Amniotic stem cell (primary cell): ENCODE results near the gene KLHL40.

ENCODE experiments used
- DNase-seq: peaks from one replicate; lab custom pipeline; 2025; lab: John Stamatoyannopoulos, UW

The KLHL40 gene

GRCh38 chr3:42690191-42690590 is 4.9 kb downstream of the KLHL40 start:
- DNase-seq, result no peak

DNA sequence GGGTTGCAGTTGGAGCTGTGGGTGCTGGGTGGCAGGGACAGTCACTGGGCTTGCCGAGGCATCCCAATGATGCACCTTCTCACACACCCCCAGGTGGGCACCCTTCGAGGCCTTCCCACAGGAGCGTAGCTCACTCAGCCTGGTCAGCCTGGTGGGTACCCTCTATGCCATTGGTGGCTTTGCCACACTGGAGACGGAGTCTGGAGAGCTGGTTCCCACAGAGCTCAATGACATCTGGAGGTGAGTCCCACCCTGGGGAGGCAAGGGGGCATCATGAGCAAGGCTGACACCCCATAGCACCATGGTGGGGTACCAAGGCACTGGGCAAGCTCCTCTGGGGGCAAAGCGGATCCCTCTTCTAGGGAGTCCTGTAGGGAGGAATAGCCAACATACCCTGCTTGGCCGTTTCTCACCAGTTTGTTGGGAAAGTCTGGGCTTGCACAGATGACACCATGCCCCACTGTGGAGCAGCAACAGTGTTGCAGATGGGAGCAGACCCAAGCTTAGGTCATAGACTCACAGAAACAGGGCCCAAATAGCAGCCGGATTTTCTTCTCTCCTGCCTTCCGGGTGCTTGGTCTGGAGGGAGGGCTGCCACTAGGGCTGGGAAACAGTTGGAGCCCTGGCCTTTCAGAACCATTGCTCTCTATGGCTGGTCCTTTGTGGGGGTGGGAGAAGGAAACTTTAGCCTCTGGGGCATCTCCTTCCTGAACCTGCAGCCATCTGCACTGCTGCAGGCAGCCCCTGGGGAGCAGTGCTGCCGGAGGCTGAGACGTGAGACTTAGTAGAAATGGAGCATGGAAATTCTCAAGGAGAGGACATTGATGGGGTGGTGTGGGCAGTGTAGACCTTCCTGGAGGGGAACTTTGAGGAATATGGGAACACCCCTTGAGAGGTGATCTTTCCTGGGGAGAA is 5.7 kb downstream of the KLHL40 start:
- DNase-seq, result no peak

DNA sequence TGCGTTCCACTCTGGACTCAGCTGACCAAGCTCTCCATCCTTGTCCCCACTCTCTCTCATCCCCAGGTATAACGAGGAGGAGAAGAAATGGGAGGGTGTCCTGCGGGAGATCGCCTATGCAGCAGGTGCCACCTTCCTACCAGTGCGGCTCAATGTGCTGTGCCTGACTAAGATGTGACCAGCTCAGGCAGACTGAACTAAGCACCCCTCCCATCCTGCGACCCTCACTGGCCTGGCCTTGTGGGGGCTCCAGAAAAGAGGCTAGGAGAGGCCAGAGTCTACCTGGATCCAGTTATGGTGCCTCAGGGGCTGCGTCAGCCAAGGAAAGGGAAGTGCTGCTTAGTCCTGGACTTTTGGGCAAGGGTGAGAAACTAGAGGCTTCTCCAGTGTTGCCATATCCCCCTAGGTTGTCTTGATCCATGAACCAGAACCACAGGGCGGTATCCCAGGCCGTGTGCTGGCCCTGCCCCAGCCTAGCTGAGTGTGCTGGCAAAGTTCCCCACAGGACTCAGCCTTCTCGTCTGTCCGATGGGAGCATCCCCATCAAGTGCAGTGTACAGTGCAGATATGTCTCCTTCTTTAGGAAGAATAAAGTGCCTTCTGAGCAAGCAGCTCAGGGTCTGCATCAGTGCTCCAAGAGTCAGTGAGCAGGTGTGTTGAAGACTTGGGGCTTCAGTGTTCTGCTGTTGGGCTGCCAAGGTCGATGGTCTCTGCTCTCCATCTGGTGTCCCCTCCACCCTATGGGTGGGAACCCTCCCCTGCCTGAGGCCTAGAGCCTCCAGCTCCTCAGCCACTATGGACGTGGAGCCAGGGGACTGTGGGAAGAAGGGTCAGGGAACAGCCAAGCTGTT is 6.7 kb downstream of the KLHL40 start:
- no peak for DNase-seq

DNA sequence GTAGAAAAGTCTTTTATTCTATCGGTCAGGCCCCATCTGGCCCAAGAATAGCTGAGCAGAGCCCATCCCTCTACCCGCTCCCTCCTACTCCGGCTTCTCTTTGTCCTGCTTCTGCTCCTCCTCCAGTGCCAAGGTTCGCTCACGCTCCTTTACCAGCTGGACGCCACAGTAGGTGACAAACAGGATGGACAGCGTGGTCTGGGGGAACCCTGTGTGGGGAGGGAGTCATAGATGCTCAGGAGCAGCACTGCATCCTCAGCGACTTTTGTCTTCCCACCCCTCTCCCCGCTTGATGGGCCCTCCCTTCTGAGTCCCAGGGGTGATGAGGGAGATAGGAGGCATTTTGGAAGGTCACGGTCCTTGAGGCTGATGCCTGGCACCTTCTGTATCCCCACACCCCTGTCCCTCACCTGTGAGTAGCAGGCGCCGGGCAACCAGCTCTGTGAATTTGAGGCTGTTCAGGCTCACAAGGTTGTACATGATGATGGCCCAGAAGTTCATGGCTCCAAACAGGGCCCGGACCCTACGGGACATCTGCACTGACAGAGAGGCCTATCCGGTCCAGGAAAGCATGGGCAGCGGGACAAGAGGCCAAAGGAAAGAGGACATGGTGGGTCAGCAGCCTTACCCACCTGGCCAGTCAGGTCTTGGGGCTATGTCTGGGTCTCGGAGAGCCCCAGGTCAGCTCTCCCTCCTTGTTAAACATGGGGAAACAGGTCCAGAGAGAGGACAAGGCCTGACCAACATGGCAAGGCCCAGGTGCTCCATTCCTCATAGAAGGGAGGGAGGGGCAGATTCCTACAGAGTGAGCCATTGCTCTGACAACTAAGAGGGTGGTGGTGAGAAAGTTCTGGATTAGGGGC is 7.6 kb downstream of the KLHL40 start:
- no peak for DNase-seq

DNA sequence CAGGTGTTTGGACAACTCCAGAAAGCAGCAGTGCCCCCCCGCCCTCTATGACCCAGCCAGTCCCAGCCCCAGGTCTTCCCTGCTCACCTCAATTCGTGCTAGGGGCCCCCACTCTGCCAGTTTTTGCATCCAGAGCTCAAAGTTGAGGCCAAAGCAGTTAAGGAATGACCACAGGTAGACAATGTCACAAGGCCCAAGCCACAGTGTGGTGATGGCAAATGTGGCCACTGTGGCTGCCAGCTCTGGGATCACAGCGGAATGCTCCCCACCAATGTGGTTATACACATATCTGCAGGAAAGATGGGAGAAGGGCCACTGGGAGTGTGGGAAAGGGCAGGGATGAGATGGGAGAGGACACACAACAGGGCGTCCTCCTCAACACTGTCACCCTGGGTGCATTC is 8.2 kb downstream of the KLHL40 start:
- no peak for DNase-seq

GRCh38 chr3:42694366-42694765 is 9.0 kb downstream of the KLHL40 start:
- DNase-seq, result no peak

DNA sequence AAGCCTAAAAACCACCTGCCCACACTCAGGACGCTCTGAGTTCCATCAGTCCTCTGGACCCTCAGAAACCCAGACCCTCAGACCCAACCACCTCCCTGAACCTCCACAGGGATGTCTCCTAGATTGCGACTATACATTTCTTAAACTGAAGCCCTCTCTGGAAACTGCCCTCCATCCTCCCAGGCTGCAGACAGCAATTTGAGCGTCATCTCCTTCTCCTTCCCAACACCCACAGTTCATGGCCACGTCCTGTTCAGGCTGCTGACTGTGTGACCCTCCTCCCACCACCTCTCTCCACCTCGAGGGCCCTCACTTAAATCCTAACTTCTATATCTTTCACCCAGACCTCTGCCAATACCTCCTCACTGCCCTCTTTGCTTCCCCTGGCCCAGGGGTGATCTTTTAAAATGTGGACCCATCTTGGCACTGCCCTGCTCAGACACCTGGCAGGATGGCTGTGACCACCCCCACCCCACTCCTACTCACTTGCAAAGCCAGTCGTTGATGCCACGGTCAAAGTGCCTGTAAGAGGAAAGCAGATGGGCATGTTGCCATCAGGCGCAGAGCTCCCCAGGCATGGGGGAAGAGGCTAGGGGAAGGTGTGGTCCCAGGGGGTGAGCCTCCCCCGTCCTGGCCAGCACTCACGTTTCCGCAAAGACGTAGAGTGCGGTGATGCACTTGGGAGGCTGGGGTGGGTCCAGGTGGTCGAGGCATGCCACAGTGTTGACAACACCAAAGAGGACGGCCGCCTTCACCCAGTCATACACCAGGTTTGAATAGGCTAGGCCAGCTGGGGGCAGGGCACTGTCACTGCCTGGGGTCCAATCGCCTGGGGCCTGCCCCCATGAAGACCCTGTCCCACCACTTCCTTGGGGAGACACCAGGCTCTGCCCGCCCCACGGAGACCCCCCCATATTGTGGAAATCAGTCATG is 11.3 kb downstream of the KLHL40 start:
- DNase-seq, result no peak

DNA sequence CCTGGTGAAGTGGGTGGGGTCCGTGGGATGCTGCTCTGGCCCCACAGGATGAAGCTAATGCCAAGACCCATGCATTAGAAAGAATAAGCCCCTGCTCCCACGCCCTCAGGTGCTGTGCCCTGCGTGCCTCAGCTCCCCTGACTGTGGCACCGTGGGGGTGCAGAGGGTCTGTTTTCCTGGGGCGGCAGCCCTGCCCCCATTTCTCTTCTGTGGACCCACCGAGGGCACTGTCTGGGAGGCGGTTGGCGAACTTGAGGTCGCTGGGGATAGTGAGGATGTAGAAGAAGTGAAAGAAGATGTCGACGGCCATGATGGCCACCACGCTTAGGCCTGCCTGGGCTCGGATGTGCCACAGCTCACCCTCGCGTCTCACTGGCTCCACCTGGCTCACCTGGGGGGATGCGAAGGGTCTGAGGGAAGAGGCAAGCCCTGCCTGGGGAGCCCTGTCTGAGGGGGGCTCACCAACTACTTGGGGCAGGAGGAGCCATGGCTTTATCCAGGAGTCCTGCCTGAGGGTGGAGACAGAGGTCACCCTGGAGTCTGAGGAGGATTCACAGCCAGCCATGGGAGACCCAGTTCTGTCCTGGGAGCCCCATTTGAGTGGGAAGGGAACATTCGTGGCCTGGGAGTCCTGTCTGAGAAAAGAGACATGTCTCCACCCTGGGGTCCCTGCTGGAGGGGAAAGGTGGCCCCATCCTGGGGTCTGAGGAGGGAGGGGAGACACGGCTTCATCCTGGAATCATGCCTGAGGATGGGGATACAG is 12.1 kb downstream of the KLHL40 start:
- DNase-seq, result no peak

DNA sequence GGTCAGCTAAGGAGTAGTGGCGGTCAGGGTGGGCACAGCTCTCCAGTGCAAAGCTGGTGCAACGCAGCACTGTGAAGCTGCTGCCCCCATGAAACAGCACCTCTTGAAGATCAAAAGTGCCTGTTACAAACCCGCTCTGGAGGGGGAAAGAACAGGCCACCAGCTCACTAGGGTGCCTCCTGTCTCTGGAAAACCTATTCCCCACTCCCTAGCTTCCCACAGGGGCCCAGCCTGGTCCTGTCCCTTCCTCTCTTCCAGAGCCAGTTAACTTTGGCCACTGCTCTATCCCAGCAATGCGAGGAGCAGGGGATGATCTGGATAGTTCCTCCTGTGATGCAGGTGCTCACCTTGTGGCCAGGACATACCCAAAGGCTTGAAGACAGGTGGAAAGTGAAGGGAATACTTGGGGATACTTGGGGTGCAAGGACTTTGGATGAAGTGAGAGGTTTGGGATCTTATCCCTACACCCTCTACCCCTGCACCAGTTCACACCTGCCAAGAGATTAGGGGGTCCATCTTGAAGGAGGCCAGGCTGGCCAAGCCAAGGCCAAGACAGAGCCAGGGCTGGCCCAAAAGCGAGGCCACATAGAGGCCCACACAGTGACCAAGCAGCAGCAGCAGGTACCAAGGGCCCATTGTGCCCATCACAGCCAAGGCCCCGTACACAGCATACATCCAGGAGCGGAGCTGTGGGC is 13.0 kb downstream of the KLHL40 start:
- no peak for DNase-seq

- no peak for DNase-seq
Measured at GRCh38 chr3:42698911-42699230, 13.5 kb downstream of the KLHL40 start.

DNA sequence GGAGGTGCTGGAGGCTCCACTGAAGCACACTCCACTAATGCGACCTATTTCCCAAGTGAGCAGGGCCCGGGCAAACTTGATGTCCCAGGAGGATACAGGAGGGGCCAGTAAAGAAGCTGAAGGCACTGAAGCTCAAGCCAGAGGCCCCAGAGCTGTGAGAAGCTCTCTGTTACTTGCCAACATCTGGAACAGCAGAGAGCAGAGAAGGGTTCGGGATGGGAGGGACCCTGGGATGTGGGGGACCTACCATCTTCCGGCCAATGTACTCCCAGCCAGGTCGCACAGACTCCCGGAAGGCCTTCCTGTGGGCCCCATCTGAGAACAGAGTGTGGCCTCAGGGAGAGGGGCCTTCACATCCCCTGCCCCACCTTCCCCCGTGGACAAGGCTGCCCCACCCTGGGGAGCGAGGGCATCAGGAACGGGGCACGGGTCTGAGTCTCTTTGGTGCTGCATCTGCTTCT is 14.2 kb downstream of the KLHL40 start:
- no peak for DNase-seq

- no peak for DNase-seq
Measured at GRCh38 chr3:42700366-42701288, 15.3 kb downstream of the KLHL40 start.

GRCh38 chr3:42701371-42702065 is 16.2 kb downstream of the KLHL40 start:
- DNase-seq, result no peak

DNA sequence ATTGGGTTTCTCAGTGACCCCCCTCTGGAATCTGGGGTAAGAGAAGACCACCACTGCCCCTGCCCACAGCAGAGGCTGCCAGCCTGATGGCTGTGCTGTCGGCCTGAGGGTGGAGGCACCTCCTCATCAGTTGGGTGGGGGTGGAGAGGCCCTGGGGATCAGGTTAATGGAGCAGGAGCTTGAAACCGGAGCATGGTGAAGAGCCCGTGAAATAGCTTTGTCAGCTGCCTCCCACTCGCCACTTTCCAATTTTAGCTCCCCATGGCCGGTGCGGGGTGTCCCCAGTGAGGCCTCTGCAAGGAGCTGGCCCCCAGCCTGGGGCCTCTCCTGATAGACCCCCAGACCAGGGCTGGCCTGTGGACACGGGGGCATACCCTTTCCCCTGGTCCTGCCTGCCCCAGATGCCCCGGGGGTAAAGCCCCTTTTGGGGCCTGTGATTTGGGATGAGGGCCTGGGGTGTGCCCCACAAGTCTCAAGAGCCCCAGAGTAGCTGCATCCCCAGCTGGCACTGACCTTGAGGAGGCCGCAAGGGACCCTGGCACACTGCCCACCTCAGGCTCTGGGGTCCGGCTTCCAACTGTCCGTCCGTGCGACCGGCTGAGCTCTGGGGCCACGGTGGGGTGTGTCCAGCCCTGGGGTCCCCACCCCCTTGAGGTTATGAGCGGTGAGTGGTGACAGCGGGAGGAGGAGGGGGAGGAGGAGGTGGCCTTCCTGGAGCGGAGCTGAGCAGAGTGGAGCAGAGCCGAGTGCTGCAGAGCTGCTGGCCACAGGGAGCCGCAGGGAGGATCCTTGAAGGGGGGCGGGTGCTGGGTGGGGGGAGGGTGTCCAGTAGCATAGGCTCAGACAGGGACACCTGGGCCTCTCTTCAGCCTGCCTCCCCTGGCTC is 17.0 kb downstream of the KLHL40 start, which contains the start of gene HHATL:
Gene HHATL (minus strand): TSS at position 733 of the 886 bp plus-strand sequence. CDS start 1,972 bp downstream, outside the sequence.
- no peak for DNase-seq

GRCh38 chr3:42702982-42703694 is 17.8 kb downstream of the KLHL40 start:
- no peak for DNase-seq

- no peak for DNase-seq
Measured at GRCh38 chr3:42703695-42704025, 18.3 kb downstream of the KLHL40 start.
